ENCODE results near the gene FDX2.

Gene FDX2

DNA sequence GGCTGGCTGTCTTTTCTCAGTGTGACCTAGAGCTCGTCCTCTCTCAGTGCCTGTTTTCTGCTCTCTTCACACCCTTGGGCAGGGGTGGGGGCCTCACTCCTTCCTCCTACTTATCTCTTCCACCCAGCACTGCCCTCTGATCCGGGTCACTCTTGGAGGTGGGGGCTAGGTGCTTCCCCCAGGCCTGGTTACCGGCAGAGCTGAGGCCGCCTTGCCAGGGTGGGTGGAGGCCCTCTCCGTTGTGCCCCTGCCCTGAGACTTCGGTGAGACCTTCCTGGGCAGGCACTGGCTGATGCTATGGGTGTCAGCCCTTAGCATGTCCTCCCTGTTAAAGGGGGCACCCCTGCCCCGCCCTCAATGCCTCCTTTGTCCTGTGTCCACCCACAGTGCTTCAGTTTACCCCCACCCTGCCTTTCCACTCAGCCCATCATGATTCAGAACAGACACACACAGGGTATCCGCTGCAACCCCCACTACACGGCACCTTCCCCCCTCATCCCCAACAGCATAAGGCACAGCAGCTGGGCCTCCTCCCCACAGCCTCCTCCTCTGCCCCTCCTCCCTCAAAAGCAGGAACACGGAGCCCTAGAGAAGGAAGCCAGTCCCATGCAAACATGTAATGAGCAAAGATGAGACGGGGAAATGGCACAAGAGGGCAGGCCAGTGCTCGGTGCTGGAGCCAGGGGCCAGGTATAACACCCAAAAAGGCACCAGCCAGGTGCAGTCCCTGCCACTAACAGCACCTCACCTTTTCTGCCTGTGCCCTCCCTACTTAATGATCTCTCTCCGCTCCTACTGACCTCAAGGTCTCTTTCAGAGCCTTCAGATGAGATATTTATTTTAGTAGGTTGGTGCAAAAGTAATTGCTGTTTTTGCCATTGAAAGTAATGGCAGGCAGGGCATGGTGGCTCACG is 16.0 kb downstream of the FDX2 start:
- DNase-seq (ENCODE audit: low read depth) = peak; percentile 9

DNA sequence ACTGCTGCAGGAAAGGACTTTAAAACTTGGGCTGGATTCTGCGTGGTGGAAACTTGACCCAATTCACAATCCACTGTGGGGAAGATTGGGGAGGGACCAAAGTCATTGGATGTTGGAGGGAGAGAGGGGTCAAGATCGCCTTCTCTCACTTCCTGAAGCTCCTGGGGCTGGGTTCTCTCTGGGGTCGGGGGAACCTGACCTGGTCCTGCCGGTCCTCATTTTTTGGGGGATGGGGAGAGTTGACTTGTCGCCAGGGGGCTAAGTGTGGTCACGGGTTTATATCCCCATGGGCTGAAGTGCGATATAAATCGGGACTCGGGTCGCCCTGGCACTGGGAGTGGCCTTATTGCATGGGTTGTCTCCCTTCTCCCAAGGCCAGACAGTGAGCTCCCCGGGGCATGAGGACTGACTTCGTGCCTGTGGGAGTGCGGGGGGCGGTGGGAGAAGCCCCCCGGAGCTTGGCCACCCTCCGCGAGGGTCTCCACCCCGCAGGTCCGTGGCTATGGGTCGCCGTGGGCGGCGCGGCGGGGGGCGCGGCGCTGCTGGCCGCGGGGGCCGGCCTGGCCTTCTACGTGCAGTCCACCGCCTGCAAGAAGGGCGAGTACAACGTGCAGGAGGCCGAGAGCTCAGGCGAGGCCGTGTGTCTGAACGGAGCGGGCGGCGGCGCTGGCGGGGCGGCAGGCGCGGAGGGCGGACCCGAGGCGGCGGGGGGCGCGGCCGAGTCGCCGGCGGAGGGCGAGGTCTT is 19.8 kb downstream of the FDX2 start:
- no peak for DNase-seq (ENCODE audit: low read depth)

DNA sequence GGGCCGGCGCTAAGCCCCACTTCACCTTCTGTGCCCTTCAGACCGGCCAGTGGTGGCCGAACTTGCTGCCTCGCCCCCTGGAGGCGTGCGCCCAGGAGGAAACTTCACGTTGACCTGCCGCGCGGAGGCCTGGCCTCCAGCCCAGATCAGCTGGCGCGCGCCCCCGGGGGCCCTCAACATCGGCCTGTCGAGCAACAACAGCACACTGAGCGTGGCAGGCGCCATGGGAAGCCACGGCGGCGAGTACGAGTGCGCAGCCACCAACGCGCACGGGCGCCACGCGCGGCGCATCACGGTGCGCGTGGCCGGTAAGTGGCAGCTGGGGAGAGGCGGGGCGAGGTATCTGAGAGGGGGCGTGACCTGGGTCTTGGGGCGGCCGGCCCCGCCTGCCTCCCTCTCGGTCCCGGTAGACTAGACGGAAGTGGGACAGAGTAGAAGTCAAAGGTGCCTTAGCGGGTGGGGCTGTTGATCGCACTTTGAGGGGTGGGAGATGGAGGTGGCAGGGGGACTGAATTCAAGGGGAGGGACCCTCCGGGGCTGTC is 20.4 kb downstream of the FDX2 start:
- no peak for DNase-seq (ENCODE audit: low read depth)

DNA sequence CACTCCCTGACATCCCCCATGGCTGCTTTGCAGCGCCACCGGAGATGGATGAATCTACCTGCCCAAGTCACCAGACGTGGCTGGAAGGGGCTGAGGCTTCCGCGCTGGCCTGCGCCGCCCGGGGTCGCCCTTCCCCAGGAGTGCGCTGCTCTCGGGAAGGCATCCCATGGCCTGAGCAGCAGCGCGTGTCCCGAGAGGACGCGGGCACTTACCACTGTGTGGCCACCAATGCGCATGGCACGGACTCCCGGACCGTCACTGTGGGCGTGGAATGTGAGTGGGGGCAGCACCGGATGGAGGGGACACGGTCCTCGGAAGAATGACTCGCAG is 21.5 kb downstream of the FDX2 start:
- no peak for DNase-seq (ENCODE audit: low read depth)

DNA sequence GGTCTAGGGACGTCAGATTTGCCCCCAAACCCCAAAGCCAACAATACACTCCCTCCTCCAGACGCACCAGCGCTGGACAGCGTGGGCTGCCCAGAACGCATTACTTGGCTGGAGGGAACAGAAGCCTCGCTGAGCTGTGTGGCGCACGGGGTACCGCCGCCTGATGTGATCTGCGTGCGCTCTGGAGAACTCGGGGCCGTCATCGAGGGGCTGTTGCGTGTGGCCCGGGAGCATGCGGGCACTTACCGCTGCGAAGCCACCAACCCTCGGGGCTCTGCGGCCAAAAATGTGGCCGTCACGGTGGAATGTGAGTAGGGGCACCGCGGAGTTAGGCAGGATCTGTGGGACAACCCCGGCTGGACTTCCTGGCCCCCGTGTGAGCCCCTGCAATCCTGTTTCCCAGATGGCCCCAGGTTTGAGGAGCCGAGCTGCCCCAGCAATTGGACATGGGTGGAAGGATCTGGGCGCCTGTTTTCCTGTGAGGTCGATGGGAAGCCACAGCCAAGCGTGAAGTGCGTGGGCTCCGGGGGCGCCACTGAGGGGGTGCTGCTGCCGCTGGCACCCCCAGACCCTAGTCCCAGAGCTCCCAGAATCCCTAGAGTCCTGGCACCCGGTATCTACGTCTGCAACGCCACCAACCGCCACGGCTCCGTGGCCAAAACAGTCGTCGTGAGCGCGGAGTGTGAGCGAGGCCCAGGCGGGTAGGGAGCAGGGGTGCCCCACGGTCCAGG is 22.0 kb downstream of the FDX2 start:
- no peak for DNase-seq (ENCODE audit: low read depth)

DNA sequence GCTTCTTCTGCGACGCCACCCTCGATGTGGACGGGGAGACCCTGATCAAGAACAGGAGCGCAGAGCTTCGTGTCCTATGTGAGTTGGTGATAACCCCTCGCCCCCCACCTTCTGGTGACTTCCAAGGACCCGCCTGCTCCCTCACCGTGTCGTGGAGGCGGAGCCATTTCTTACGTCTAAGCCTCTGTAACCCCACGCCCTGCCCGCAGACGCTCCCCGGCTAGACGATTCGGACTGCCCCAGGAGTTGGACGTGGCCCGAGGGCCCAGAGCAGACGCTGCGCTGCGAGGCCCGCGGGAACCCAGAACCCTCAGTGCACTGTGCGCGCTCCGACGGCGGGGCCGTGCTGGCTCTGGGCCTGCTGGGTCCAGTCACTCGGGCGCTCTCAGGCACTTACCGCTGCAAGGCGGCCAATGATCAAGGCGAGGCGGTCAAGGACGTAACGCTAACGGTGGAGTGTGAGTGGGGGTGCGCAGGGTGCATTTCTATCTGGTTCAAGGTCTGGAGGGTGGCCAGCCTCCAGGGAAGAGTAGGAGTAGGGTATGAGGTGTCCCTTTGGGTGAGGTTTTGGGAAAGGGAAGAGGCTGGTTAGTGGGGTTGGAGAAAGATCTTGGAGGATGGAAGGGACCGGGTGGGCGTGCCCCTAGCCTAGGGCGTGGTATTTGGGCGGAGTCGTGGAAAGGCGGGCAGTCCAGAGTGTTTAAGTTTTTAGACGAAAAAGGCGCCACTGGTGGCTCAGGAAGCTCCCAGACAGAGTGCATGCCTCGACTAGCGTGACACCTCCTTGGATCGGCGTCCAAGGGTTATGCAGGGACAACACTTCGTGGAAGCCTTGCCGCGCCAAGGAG is 22.8 kb downstream of the FDX2 start:
- DNase-seq (ENCODE audit: low read depth) = no peak

DNA sequence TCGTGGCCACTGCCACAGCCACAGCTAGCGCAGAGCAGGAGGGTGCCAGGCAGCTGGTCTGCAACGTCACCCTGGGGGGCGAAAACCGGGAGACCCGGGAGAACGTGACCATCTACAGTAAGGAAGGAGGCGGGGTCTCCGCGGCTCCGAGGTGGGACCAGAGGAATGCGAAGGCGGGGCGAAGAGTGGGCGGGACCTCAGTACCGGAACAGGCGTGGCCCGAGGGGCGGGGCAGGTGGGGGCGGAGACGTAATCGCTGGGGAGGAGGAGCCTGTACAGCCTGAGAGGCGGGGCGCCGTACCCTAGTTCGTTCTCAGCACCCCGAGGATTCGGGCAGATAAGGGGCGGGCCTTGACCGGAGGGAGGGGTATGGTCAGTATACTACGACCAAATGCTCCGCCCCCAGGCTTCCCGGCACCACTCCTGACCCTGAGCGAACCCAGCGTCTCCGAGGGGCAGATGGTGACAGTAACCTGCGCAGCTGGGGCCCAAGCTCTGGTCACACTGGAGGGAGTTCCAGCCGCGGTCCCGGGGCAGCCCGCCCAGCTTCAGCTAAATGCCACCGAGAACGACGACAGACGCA is 23.5 kb downstream of the FDX2 start:
- peak; percentile 87 for DNase-seq (ENCODE audit: low read depth)

DNA sequence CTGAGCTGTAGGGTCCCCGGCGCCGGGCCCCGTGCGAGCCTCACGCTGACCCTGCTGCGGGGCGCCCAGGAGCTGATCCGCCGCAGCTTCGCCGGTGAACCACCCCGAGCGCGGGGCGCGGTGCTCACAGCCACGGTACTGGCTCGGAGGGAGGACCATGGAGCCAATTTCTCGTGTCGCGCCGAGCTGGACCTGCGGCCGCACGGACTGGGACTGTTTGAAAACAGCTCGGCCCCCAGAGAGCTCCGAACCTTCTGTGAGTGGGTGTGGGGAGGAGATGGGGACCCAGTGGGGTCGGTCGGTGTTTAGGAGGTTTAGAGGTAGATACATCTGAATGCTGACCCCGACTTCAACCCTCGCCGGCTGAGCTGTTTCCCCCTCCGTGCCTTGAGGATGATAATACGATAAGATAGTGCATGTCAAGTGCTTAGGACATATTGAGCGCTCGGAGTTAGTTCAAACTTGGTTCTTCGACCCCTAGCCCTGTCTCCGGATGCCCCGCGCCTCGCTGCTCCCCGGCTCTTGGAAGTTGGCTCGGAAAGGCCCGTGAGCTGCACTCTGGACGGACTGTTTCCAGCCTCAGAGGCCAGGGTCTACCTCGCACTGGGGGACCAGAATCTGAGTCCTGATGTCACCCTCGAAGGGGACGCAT is 24.1 kb downstream of the FDX2 start:
- DNase-seq (ENCODE audit: low read depth) = no peak

DNA sequence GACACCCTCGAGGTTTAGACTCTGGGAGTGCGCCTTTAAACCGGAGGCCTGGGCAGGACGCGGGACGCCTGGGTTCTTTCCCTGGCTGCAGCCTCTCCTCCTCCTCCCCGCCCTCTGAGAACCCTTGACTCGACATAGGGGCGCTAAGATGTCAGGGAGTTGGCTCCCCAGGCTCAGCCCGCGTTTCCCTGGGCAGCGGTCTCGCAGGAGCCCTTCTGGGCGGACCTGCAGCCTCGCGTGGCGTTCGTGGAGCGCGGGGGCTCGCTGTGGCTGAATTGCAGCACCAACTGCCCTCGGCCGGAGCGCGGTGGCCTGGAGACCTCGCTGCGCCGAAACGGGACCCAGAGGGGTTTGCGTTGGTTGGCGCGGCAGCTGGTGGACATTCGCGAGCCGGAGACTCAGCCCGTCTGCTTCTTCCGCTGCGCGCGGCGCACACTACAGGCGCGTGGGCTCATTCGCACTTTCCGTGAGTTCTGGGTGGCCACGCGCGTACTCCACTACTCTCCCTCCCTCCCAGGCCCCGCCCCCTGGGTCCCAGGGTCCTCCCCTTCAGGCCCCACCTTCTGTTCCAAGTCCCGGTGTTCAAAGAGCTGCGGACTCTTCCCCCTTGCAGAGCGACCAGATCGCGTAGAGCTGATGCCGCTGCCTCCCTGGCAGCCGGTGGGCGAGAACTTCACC is 24.8 kb downstream of the FDX2 start:
- DNase-seq (ENCODE audit: low read depth) = peak; percentile 78

DNA sequence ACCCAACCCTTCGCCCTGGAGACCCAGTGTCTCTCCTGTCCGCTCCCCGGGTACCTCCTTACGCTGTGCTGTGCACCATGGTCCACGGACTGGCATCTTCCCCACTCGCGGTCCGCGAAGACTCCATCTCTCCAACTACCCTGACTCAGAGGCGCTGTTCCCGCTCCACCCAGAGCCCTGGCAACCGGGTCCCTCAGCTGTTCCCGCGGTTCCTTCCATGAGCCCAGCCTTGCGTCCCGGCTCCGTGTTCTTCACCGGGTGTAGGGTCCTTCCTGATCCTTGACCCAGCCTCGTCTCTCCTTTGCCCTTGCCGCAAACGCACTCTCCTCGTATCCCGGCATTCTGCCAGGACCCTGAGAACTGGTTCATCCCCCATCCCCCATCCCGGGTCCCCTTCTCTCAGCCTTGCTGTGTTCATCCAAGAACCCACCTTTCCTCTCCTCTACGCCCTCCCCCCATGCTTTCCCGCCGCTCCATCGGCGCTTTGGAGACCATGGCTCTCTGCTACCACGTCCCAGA is 25.4 kb downstream of the FDX2 start:
- peak; percentile 32 for DNase-seq (ENCODE audit: low read depth)

DNA sequence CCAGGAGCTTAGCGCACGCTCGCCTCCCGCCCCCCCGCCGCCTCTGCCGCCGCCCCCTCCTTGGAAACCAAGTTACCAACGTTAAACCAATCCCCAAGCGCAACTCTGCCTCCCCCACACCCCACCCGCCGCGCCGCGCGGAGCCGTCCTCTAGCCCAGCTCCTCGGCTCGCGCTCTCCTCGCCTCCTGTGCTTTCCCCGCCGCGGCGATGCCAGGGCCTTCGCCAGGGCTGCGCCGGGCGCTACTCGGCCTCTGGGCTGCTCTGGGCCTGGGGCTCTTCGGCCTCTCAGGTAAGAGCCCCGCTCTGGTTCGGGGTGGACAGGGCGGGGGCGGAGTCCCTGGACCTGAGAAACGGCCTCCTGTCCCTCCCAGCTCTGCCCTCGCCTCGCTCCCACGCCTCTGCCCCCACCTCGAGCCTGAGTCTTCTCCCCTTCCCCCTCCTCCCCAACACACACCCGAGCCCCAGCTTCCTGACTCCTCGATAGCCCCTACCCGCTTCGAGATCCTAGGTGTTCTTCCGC is 25.9 kb downstream of the FDX2 start, which contains the start of gene ICAM5:
ICAM5 (plus strand) TSS at position 117 of the 521 bp plus-strand sequence; CDS start at position 209, 92 bp downstream.
- DNase-seq (ENCODE audit: low read depth) = peak; percentile 65

DNA sequence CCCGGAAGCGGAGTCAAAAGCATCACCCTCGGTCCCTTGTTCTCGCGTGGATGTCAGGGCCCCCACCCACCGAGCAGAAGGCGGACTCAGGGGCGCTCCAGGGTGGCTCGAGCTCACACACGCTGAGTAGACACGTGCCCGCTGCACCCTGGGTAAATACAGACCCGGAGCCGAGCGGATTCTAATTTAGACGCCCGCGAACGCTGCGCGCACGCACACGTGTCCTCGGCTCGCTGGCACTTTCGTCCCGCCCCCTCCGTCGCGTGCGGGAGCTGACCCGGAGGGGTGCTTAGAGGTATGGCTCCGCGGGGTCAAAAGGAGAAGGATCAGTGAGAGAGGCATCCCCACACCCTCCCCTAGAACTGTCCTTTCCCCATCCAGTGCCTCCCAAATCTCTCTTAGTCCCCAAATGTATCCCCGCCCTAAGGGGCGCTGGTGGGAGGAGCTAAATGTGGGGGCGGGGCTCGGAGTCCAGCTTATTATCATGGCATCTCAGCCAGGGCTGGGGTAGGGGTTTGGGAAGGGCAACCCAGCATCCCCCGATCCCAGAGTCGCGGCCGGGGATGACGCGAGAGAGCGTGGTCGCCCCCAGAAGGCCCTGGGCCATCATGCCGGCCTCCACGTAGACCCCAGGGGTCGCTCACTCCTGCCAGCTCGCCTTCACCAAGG is 26.5 kb downstream of the FDX2 start:
- peak; percentile 79 for DNase-seq (ENCODE audit: low read depth)

DNA sequence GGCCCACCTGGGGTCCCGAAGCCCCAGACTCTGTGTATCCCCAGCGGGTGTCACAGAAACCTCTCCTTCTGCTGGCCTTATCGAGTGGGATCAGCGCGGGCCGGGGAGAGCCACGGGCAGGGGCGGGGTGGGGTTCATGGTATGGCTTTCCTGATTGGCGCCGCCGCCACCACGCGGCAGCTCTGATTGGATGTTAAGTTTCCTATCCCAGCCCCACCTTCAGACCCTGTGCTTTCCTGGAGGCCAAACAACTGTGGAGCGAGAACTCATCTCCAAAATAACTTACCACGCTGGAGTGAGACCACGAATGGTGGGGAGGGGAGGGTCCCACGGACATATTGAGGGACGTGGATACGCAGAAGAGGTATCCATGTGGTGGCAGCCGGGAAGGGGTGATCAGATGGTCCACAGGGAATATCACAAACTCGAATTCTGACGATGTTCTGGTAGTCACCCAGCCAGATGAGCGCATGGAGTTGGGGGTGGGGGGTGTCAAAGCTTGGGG is 27.1 kb downstream of the FDX2 start:
- DNase-seq (ENCODE audit: low read depth) = peak; percentile 79

DNA sequence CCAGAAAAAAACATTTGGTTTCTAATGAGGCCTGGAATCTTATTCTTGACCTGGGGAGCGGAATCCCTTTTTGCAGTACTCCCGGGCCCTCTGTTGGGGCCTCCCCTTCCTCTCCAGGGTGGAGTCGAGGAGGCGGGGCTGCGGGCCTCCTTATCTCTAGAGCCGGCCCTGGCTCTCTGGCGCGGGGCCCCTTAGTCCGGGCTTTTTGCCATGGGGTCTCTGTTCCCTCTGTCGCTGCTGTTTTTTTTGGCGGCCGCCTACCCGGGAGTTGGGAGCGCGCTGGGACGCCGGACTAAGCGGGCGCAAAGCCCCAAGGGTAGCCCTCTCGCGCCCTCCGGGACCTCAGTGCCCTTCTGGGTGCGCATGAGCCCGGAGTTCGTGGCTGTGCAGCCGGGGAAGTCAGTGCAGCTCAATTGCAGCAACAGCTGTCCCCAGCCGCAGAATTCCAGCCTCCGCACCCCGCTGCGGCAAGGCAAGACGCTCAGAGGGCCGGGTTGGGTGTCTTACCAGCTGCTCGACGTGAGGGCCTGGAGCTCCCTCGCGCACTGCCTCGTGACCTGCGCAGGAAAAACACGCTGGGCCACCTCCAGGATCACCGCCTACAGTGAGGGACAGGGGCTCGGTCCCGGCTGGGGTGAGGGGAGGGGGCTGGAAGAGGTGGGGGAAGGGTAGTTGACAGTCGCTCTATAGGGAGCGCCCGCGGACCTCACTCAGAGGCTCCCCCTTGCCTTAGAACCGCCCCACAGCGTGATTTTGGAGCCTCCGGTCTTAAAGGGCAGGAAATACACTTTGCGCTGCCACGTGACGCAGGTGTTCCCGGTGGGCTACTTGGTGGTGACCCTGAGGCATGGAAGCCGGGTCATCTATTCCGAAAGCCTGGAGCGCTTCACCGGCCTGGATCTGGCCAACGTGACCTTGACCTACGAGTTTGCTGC is 28.7 kb downstream of the FDX2 start, which contains the start of gene ICAM4:
ICAM4 (plus strand) TSS at position 153 of the 935 bp plus-strand sequence; CDS start at position 211, 58 bp downstream.
- peak; percentile 37 for DNase-seq (ENCODE audit: low read depth)

DNA sequence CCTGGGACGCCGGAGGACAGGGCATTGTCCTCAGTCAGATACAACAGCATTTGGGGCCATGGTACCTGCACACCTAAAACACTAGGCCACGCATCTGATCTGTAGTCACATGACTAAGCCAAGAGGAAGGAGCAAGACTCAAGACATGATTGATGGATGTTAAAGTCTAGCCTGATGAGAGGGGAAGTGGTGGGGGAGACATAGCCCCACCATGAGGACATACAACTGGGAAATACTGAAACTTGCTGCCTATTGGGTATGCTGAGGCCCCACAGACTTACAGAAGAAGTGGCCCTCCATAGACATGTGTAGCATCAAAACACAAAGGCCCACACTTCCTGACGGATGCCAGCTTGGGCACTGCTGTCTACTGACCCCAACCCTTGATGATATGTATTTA is 30.4 kb downstream of the FDX2 start:
- DNase-seq (ENCODE audit: low read depth) = no peak

DNA sequence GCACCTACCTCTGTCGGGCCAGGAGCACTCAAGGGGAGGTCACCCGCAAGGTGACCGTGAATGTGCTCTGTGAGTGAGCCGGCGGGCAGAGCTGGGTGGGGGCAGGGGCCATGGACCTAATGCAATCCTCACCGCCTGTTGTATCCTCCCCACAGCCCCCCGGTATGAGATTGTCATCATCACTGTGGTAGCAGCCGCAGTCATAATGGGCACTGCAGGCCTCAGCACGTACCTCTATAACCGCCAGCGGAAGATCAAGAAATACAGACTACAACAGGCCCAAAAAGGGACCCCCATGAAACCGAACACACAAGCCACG is 30.9 kb downstream of the FDX2 start:
- DNase-seq (ENCODE audit: low read depth) = no peak
